ENCODE results near the gene TRIM17.

DNA sequence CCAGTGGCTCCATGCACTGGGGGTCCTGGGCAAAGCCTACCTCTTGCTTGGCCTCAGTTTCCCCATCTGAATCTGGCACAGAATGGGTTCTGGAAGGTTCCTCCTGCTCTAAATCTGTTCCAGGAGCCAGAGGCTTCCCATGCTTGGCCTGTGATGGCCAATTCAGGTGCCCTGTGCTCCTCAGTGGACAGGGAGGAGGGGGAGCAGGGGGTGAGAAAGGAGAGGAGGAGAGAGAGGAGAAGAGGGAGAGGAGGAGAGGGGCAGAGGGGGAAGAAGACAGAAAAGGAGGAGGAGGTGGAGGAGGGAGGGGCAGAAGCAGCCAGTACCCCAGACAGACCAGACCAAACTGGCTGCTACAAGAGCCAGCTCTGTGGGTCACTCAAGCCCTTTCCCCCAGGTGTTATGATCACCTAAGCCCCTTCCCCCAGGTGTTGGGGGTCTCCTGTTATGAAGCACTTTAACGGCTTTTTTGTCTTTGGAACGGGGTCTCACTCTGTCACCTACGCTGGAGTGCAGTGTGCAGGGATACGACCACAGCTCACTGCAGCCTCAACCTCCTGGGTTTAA is 53.7 kb downstream of the TRIM17 start:
- TF ChIP-seq EZH2 (optimal IDR thresholded peaks at IDR 0.05; ENCODE audit: low read depth, low read length): no peak
- TF ChIP-seq, protein P1, sequence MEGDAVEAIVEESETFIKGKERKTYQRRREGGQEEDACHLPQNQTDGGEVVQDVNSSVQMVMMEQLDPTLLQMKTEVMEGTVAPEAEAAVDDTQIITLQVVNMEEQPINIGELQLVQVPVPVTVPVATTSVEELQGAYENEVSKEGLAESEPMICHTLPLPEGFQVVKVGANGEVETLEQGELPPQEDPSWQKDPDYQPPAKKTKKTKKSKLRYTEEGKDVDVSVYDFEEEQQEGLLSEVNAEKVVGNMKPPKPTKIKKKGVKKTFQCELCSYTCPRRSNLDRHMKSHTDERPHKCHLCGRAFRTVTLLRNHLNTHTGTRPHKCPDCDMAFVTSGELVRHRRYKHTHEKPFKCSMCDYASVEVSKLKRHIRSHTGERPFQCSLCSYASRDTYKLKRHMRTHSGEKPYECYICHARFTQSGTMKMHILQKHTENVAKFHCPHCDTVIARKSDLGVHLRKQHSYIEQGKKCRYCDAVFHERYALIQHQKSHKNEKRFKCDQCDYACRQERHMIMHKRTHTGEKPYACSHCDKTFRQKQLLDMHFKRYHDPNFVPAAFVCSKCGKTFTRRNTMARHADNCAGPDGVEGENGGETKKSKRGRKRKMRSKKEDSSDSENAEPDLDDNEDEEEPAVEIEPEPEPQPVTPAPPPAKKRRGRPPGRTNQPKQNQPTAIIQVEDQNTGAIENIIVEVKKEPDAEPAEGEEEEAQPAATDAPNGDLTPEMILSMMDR (IDR thresholded peaks at IDR 0.05; ENCODE audit: low read length): no peak
- TF ChIP-seq EZH2phosphoT487 (IDR thresholded peaks at IDR 0.05; ENCODE audit: low read length): no peak
